ENCODE data around the gene TSPAN17. TPM values are rescaled to one million over a fixed set of nuclear protein-coding genes. Genes with fewer than 3 reads are reported as not detected.

Gene TSPAN17
- total RNA-seq, 1 donor from 2014 or later: 47.9 TPM

- no peak for DNase-seq (ENCODE audit: low read depth)
These were observed 55.7 kb downstream of the TSPAN17 start for GRCh38 chr5:176702671-176703641.

- no peak for DNase-seq (ENCODE audit: low read depth)
These were observed 56.6 kb downstream of the TSPAN17 start for GRCh38 chr5:176703857-176704256.

- no peak for DNase-seq (ENCODE audit: low read depth)
These were observed 57.1 kb downstream of the TSPAN17 start for GRCh38 chr5:176704355-176704754.

- no peak for DNase-seq (ENCODE audit: low read depth)
These were observed 57.5 kb downstream of the TSPAN17 start for GRCh38 chr5:176704817-176705216.

Small RNA genes lying within 50 kb of the gene (microRNA-seq; reads per million reads assigned to microRNA genes)
- gene MIR4281: not detected

Other genes starting within 250 kb of the TSPAN17 start
- 211 and 223 TPM in 2 replicates for gene CLTB, start 230.9 kb upstream of the TSPAN17 start, total RNA-seq
- gene FAF2, start 199.1 kb upstream of the TSPAN17 start, total RNA-seq: 23.5 and 25.0 TPM in 2 replicates
- gene RNF44, start 110.1 kb upstream of the TSPAN17 start, total RNA-seq: 9.6 and 10.6 TPM in 2 replicates
- gene CDHR2, start 98.1 kb upstream of the TSPAN17 start, total RNA-seq: not detected in 2 replicates
- 5.2 and 9.6 TPM in 2 replicates for gene GPRIN1, start 37.3 kb upstream of the TSPAN17 start, total RNA-seq
- 0.16 and 1.0 TPM in 2 replicates for gene SNCB, start 16.9 kb upstream of the TSPAN17 start, total RNA-seq
- gene EIF4E1B, start 16.8 kb upstream of the TSPAN17 start, total RNA-seq: not detected in 2 replicates
- gene UNC5A, start 163.1 kb downstream of the TSPAN17 start, total RNA-seq: 0.21 and 0.68 TPM in 2 replicates

Data from myocyte (in vitro differentiated cells).